Kidney (tissue), 14 donors: Measurements from ENCODE around the gene CCDC136. TPM values are rescaled to one million over a fixed set of nuclear protein-coding genes. Genes with fewer than 3 reads are reported as not detected.
A peak's percentile ranks its signal among the peaks of the same experiment; 100 is the strongest.

Source experiments
- DNase-seq, 5 donors: peaks; one replicate each; pipeline ENCODE4 v3.0.0-alpha.2; 2013 to 2020
- FAIRE-seq: peaks from 2 replicates; lab custom pipeline; 2012; peaks lifted over from hg19 to GRCh38; lab: Jason Lieb, UNC
- H3K27ac ChIP-seq, 2 donors: one replicate each; pipeline ENCODE4 v1.7.0; 2013; ENCODE audit warnings: low read depth in 2 of 2, low read length in 2 of 2, inconsistent platforms in 1 of 2
- H3K27me3 ChIP-seq: one replicate; pipeline ENCODE4 v1.7.1; 2013; ENCODE audit warnings: low read length, inconsistent platforms; ENCODE audit not compliant: control insufficient read depth, insufficient read depth
- H3K36me3 ChIP-seq, 3 donors: one replicate each; pipeline versions ENCODE4 v1.7.0 to v1.7.1; 2013; ENCODE audit warnings: low read length in 3 of 3, control low read depth in 1 of 3, inconsistent platforms in 1 of 3; ENCODE audit not compliant: insufficient read depth in 3 of 3, control insufficient read depth in 2 of 3
- H3K4me1 ChIP-seq, 3 donors: one replicate each; pipeline versions ENCODE4 v1.7.0 to v1.7.1; 2013; ENCODE audit warnings: low read length in 3 of 3, inconsistent platforms in 1 of 3, low read depth in 1 of 3; ENCODE audit not compliant: control insufficient read depth in 2 of 3, insufficient read depth in 2 of 3
- H3K4me3 ChIP-seq, 3 donors: one replicate each; pipeline versions ENCODE4 v1.7.0 to v1.8.1; 2013; ENCODE audit warnings: low read length in 3 of 3, control low read depth in 1 of 3, inconsistent platforms in 1 of 3
- H3K9ac ChIP-seq, 3 donors: one replicate each; pipeline versions ENCODE4 v1.7.0 to v1.7.1; 2013; ENCODE audit warnings: low read length in 3 of 3, control low read depth in 1 of 3, inconsistent platforms in 1 of 3
- H3K9me3 ChIP-seq, 3 donors: one replicate each; pipeline versions ENCODE4 v1.7.0 to v1.7.1; 2013; ENCODE audit warnings: low read length in 3 of 3, control low read depth in 1 of 3, inconsistent platforms in 1 of 3; ENCODE audit not compliant: control insufficient read depth in 2 of 3, insufficient read depth in 1 of 3
- CTCF ChIP-seq: IDR thresholded peaks from 3 replicates; pipeline ENCODE4 v1.5.1; 2012; ENCODE audit warnings: mild to moderate bottlenecking, moderate library complexity, borderline replicate concordance; ENCODE audit not compliant: insufficient read depth; ENCODE audit errors: extremely low read depth
- intact Hi-C: fragments of 100-400 bp; cut with DNase I; formaldehyde crosslinking; loops from one replicate; pipeline ENCODE4 v1.11.1; 2022
- polyA plus RNA-seq: library from polyadenylated mRNA; stranded (reverse); fragments of 350-450 nt; fragmentation: Illumina TruSeq; extraction: RNeasy Lipid Tissue Mini Kit (QIAGEN cat#74804); gene quantifications from one replicate; pipeline ENCODE4 v1.2.3, GENCODE V29; 2014; ENCODE audit warnings: low read depth, low replicate concordance; ENCODE audit not compliant: insufficient read depth
- total RNA-seq: library from RNA; stranded (reverse); fragmentation: NEBNext Ultra II Directional; extraction: Animal tissue kit (Norgen Biotek cat#: 25700); gene quantifications from one replicate; pipeline ENCODE4 v1.2.1, GENCODE V29; 2021
- donor health status: control.
- donor health status: control.
- donor health status: control.
- donor health status: control.
- donor health status: control.
- donor health status: DM: yes; HTN: yes; CAD: no.
- donor health status: Normal renal cell carcinoma (clear cell type).

The CCDC136 gene
- total and polyA plus RNA-seq, 2 donors from 2014 or later = 1.4 to 4.2 TPM

- Histone ChIP-seq H3K27ac (no peak overlapping the region), H3K4me1 (peaks cover 0 to 6% (median 0%) of the 10 kb centered on the region in 3 donors), H3K27me3 (no peaks in the 10 kb centered on the region), H3K36me3 (no peaks in the 10 kb centered on the region), H3K9me3 (no peaks in the 10 kb centered on the region), H3K9ac (no peak overlapping the region), H3K4me3 (no peak overlapping the region)
- intact Hi-C loops = no loop called here
- no peak for TF ChIP-seq CTCF
- DNase-seq (peak in 4 of 5 donors; percentile 61 to 88 (median 70)), FAIRE-seq (no peak)
Measured at GRCh38 chr7:128833148-128833945, 41.6 kb downstream of the CCDC136 start.

GRCh38 chr7:128833946-128834325, 42.2 kb downstream of the CCDC136 start:
- FAIRE-seq (no peak), DNase-seq (peak in 1 of 5 donors; percentile 55)
- Histone ChIP-seq H3K27me3 (no peaks in the 10 kb centered on the region), H3K9me3 (no peaks in the 10 kb centered on the region), H3K4me3 (no peak overlapping the region), H3K27ac (no peak overlapping the region), H3K9ac (no peak overlapping the region), H3K36me3 (no peaks in the 10 kb centered on the region), H3K4me1 (peaks cover 0 to 6% (median 0%) of the 10 kb centered on the region in 3 donors)
- no peak for TF ChIP-seq CTCF
- intact Hi-C loops = no loop called here

- peaks cover 0 to 4% (median 0%) of the 10 kb centered on the region in 3 donors for H3K4me1 ChIP-seq
- H3K9ac ChIP-seq = no peak overlapping the region
- H3K36me3 ChIP-seq = no peaks in the 10 kb centered on the region
- no peaks in the 10 kb centered on the region for H3K9me3 ChIP-seq
- FAIRE-seq (no peak), DNase-seq (no peak)
- H3K4me3 ChIP-seq = no peak overlapping the region
- H3K27ac ChIP-seq = no peak overlapping the region
- H3K27me3 ChIP-seq = no peaks in the 10 kb centered on the region
- intact Hi-C loops = no loop called here
- TF ChIP-seq CTCF = no peak
Measured at GRCh38 chr7:128835231-128835751, 43.5 kb downstream of the CCDC136 start.
